Measurements from ENCODE around the gene CCL27. TPM values are rescaled to one million over a fixed set of nuclear protein-coding genes. Genes with fewer than 3 reads are reported as not detected.

Gene CCL27
- total and polyA plus RNA-seq, 2 donors from 2014 or later = not detected

DNA sequence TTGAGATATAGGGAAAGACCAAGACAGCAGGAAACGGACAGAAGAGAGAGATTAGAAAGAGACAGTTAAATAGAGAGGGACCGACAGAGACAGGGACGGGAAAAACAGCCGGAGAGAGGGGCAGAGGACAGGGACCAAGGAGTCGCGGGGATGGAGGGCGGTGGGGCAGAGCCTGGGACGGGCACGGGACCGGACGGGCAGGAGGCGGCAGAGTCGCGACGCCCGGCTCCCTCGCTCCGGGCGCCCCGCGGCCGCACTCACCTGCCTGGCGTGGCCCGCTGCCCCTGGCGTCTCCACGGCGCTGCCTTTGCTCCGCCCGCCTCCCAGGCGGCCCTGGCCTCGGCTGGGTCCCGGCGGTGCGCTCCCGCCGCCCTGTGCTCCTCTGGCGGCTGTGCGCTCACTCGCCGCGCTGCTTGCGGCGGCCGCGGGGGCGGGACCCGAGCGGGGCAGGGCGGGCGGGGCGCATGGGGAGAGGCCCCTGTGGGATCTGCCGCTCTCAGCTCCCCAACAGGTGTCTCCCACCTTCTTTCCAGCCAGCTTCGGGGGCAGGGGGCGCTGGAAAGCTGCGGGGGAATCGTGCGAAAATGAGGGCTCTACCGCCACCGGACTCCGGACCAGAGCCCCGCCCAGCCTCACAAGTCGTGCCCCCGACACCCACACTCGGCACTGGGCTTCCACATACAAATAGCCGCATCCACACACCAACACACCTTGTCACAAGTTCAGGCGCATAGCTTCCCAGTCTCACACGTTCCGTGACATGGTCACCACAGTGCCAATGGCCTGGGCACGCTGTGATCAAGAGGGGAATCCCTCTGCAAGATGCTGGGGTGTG, 33.6 kb downstream of the CCL27 start, which contains the start of gene ARID3C:
Gene ARID3C, minus strand, starts transcription at position 411 of the 835 bp plus-strand sequence. CDS start 1,052 bp downstream, outside the sequence.
- no peaks in the 10 kb centered on the region for H3K36me3 ChIP-seq (ENCODE audit: control insufficient read depth in 2 of 3, insufficient read depth in 3 of 3, low read length in 3 of 3)
- intact Hi-C loops (cut with DNase I) = no loop called here
- peaks cover 40% of the 10 kb centered on the region for H3K27me3 ChIP-seq (ENCODE audit: control insufficient read depth, insufficient read depth, low read length)
- H3K27ac ChIP-seq (ENCODE audit: low read depth in 2 of 2, low read length in 2 of 2) = no peak within 1 kb of the TSS
- peak within 1 kb of the TSS in 2 of 3 donors; percentile 23 to 52 for H3K4me3 ChIP-seq (ENCODE audit: low read length in 3 of 3)
- no peaks in the 10 kb centered on the region for H3K9me3 ChIP-seq (ENCODE audit: control insufficient read depth in 2 of 3, insufficient read depth in 1 of 3, low read length in 3 of 3)
- FAIRE-seq (no peak), DNase-seq (peak in 3 of 5 donors; percentile 42 to 64 (median 63))
- H3K9ac ChIP-seq (ENCODE audit: low read length in 3 of 3) = no peak within 1 kb of the TSS
- TF ChIP-seq, protein P1, sequence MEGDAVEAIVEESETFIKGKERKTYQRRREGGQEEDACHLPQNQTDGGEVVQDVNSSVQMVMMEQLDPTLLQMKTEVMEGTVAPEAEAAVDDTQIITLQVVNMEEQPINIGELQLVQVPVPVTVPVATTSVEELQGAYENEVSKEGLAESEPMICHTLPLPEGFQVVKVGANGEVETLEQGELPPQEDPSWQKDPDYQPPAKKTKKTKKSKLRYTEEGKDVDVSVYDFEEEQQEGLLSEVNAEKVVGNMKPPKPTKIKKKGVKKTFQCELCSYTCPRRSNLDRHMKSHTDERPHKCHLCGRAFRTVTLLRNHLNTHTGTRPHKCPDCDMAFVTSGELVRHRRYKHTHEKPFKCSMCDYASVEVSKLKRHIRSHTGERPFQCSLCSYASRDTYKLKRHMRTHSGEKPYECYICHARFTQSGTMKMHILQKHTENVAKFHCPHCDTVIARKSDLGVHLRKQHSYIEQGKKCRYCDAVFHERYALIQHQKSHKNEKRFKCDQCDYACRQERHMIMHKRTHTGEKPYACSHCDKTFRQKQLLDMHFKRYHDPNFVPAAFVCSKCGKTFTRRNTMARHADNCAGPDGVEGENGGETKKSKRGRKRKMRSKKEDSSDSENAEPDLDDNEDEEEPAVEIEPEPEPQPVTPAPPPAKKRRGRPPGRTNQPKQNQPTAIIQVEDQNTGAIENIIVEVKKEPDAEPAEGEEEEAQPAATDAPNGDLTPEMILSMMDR (IDR thresholded peaks at IDR 0.05; ENCODE audit: borderline replicate concordance, extremely low read depth, insufficient read depth) = peak; percentile 2
- peaks cover 0 to 11% (median 0%) of the 10 kb centered on the region in 3 donors for H3K4me1 ChIP-seq (ENCODE audit: control insufficient read depth in 2 of 3, insufficient read depth in 2 of 3, low read depth in 1 of 3, low read length in 3 of 3)

DNA sequence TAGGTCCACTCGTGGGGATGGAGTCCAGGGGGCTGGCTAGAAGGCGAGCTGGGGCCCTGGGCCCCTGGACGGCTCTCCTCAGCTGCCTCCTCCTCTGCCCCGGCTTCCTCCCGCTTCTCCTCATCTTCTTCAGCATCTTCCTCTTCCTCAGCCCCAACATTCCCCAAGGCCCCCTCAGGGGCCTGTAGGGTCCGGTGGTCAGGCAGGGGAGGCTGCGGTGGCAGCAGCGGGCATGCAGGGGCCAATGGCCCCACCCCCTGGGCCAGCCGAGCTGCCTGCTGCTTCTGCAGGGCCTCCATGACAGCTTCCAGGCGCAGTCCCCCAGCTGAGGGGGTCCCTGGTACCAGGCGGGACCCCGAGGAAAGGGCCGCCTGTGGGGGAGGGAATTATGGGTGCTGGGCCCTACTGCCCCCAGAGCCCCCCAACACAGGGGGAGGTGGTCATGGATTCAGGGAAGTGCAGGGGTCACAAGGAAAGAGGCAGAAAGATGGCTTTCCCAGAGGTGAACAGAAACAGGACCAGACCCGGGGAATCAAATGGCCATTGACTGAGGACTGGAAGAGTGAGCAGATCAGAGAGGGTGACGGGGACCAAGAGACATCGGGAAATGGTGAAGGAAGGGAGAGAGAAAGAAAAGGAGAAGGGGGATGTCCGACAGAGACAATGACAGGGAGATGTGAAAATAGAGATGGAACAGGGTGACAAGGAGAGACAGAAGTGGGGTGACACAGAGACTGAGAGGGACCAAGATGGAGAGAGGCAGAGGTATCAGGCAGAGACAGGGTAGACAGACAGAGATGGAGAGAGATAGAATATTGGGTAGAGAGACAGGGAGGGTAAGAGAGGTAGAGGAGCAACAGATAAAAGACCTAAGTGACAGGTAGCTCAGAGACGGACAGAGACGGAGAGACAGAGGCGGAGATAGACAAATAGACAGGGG, 34.5 kb downstream of the CCL27 start:
- Histone ChIP-seq H3K4me1 (ENCODE audit: control insufficient read depth in 2 of 3, insufficient read depth in 2 of 3, low read depth in 1 of 3, low read length in 3 of 3) (peaks cover 0 to 11% (median 0%) of the 10 kb centered on the region in 3 donors), H3K27me3 (ENCODE audit: control insufficient read depth, insufficient read depth, low read length) (peaks cover 44% of the 10 kb centered on the region), H3K9me3 (ENCODE audit: control insufficient read depth in 2 of 3, insufficient read depth in 1 of 3, low read length in 3 of 3) (no peaks in the 10 kb centered on the region), H3K27ac (ENCODE audit: low read depth in 2 of 2, low read length in 2 of 2) (no peak overlapping the region), H3K4me3 (ENCODE audit: low read length in 3 of 3) (peak overlapping the region in 1 of 3 donors; percentile 21), H3K9ac (ENCODE audit: low read length in 3 of 3) (no peak overlapping the region), H3K36me3 (ENCODE audit: control insufficient read depth in 2 of 3, insufficient read depth in 3 of 3, low read length in 3 of 3) (no peaks in the 10 kb centered on the region)
- DNase-seq (no peak), FAIRE-seq (no peak)
- TF ChIP-seq, protein P1 (IDR thresholded peaks at IDR 0.05; ENCODE audit: borderline replicate concordance, extremely low read depth, insufficient read depth) = no peak
- intact Hi-C loops (cut with DNase I) = no loop called here

DNA sequence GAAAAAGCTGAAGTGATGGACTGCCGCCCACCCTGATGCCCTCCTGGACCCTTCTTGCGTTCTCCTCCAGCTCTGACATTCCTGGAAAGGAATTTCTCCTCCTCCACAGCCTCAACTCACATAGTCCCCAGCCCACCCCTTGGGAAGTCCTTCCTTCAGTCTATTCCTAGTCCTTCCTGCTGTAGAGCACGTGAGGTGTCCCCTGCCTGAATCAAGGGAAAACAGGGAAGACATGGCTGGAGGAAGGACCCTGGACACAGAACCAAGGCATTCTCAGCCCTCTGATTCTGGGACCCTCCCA, 37.3 kb downstream of the CCL27 start:
- TF ChIP-seq, protein P1 (IDR thresholded peaks at IDR 0.05; ENCODE audit: borderline replicate concordance, extremely low read depth, insufficient read depth) = no peak
- H3K9me3 ChIP-seq (ENCODE audit: control insufficient read depth in 2 of 3, insufficient read depth in 1 of 3, low read length in 3 of 3) = no peaks in the 10 kb centered on the region
- FAIRE-seq (no peak), DNase-seq (no peak)
- H3K36me3 ChIP-seq (ENCODE audit: control insufficient read depth in 2 of 3, insufficient read depth in 3 of 3, low read length in 3 of 3) = no peaks in the 10 kb centered on the region
- H3K27me3 ChIP-seq (ENCODE audit: control insufficient read depth, insufficient read depth, low read length) = peaks cover 39% of the 10 kb centered on the region
- H3K4me3 ChIP-seq (ENCODE audit: low read length in 3 of 3) = no peak overlapping the region
- intact Hi-C loops (cut with DNase I) = no loop called here
- H3K4me1 ChIP-seq (ENCODE audit: control insufficient read depth in 2 of 3, insufficient read depth in 2 of 3, low read depth in 1 of 3, low read length in 3 of 3) = peaks cover 0 to 13% (median 4%) of the 10 kb centered on the region in 3 donors
- H3K27ac ChIP-seq (ENCODE audit: low read depth in 2 of 2, low read length in 2 of 2) = no peak overlapping the region
- no peak overlapping the region for H3K9ac ChIP-seq (ENCODE audit: low read length in 3 of 3)
